ENCODE measurements around the gene CSAD. TPM values are rescaled to one million over a fixed set of nuclear protein-coding genes. Genes with fewer than 3 reads are reported as not detected.
"Not testable (repeated sequence)": the region's sequence is repeated elsewhere in the genome, so short reads cannot be mapped to it uniquely, and the experiment has no call there.

The CSAD gene
- total RNA-seq, 1 experiment from 2014 or later, result 32.3 TPM

DNA sequence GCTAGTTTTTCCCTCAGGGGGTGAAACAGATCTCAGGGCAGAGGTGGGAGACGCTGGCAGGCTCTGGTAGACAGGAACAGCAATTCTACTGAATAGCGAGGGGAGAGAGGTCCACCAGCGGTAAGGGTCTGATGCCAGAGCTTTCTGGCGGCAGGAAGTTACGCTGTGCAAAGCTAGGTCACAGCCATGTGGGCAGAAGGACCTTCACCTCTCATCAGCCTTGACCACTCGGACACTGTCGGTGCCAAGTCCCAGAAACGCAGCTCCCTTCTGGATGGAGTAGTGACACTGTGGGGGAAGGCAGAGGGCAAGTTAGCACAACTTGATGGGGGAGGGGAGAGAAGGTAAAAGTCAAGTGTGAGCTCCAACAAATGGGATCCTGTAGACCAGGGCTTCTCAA lies 10.5 kb downstream of the CSAD start:
- ChIA-PET POLR2A (ENCODE audit: low non-redundant PET) (no interaction called here), CTCF (no interaction called here)
- Histone ChIP-seq H3K4me1 (ENCODE audit: insufficient read depth, low read length, poor library complexity, severe bottlenecking) (peaks cover 5% of the 10 kb centered on the region), H3K4me3 (ENCODE audit: low read depth, low read length, poor library complexity, severe bottlenecking) (no peak overlapping the region), H3K36me3 (ENCODE audit: insufficient read depth, low read length, poor library complexity, severe bottlenecking) (no peaks in the 10 kb centered on the region), H3K27me3 (replicated peaks; ENCODE audit: insufficient read depth, low read depth, low read length, poor library complexity) (no peaks in the 10 kb centered on the region), H3K9me3 (ENCODE audit: low read depth, low read length, poor library complexity, severe bottlenecking) (no peaks in the 10 kb centered on the region), H3K27ac (ENCODE audit: low read depth, low read length, poor library complexity, severe bottlenecking) (no peak overlapping the region)
- no peak for DNase-seq (ENCODE audit: low spot score)
- TF ChIP-seq, protein P1, sequence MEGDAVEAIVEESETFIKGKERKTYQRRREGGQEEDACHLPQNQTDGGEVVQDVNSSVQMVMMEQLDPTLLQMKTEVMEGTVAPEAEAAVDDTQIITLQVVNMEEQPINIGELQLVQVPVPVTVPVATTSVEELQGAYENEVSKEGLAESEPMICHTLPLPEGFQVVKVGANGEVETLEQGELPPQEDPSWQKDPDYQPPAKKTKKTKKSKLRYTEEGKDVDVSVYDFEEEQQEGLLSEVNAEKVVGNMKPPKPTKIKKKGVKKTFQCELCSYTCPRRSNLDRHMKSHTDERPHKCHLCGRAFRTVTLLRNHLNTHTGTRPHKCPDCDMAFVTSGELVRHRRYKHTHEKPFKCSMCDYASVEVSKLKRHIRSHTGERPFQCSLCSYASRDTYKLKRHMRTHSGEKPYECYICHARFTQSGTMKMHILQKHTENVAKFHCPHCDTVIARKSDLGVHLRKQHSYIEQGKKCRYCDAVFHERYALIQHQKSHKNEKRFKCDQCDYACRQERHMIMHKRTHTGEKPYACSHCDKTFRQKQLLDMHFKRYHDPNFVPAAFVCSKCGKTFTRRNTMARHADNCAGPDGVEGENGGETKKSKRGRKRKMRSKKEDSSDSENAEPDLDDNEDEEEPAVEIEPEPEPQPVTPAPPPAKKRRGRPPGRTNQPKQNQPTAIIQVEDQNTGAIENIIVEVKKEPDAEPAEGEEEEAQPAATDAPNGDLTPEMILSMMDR (conservative IDR thresholded peaks at IDR 0.05; ENCODE audit: low read depth, low read length), result no peak
- no peak for TF ChIP-seq EZH2 (IDR thresholded peaks at IDR 0.05; ENCODE audit: borderline replicate concordance, low read depth, low read length, poor library complexity, severe bottlenecking)
- no TSS peak for BruUV-seq (replicated peaks)
- intact Hi-C loops (cut with micrococcal nuclease; ENCODE audit: unreplicated experiment), result no loop called here

DNA sequence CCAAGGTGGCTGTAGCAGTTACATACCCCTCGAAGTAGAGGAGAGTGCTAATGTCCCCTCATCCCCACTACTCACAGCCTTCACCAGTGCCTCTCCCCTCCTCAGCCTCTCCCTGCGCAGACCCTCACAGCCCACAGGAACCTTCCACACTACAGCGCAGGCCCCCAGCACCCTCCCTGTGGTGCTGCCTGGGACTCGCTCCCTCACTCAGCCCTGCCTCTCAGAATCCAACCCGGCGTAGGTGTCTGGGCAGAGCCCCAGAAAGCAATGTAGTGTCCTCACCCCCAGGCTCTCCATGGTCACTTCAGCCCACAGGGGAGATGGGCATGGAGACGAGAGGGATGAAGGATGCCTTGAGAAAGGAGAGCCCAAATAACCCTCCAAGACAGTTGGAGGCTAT lies 11.1 kb downstream of the CSAD start:
- TF ChIP-seq EZH2 (IDR thresholded peaks at IDR 0.05; ENCODE audit: borderline replicate concordance, low read depth, low read length, poor library complexity, severe bottlenecking), result no peak
- TF ChIP-seq, protein P1 (conservative IDR thresholded peaks at IDR 0.05; ENCODE audit: low read depth, low read length), result no peak
- Histone ChIP-seq H3K27me3 (replicated peaks; ENCODE audit: insufficient read depth, low read depth, low read length, poor library complexity) (no peaks in the 10 kb centered on the region), H3K36me3 (ENCODE audit: insufficient read depth, low read length, poor library complexity, severe bottlenecking) (no peaks in the 10 kb centered on the region), H3K4me3 (ENCODE audit: low read depth, low read length, poor library complexity, severe bottlenecking) (no peak overlapping the region), H3K9me3 (ENCODE audit: low read depth, low read length, poor library complexity, severe bottlenecking) (no peaks in the 10 kb centered on the region), H3K4me1 (ENCODE audit: insufficient read depth, low read length, poor library complexity, severe bottlenecking) (no peaks in the 10 kb centered on the region), H3K27ac (ENCODE audit: low read depth, low read length, poor library complexity, severe bottlenecking) (no peak overlapping the region)
- BruUV-seq (replicated peaks), result no TSS peak
- CTCF ChIA-PET, result no interaction called here
- POLR2A ChIA-PET (ENCODE audit: low non-redundant PET), result no interaction called here
- intact Hi-C loops (cut with micrococcal nuclease; ENCODE audit: unreplicated experiment), result no loop called here
- no peak for DNase-seq (ENCODE audit: low spot score)

DNA sequence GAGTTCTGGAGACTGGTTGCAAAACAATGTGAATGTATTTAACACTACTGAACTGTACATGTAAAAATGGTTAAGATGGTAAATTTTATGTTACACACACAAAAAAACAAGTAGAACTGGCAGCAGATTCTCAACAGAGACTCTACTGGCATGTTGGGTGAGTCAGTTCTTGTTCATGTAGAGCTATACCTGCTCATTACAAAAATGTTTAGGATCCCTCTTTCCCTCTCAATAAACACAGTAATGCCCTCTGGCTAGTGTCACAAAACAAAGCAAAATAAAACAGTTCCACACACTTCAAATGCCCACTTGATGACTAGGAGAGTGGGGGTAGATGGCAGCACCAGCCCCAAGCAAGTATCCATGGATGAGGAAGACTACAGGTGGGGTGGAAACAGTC lies 13.9 kb downstream of the CSAD start:
- Histone ChIP-seq H3K4me1 (ENCODE audit: insufficient read depth, low read length, poor library complexity, severe bottlenecking) (no peaks in the 10 kb centered on the region), H3K36me3 (ENCODE audit: insufficient read depth, low read length, poor library complexity, severe bottlenecking) (no peaks in the 10 kb centered on the region), H3K9me3 (ENCODE audit: low read depth, low read length, poor library complexity, severe bottlenecking) (no peaks in the 10 kb centered on the region), H3K27ac (ENCODE audit: low read depth, low read length, poor library complexity, severe bottlenecking) (no peak overlapping the region), H3K4me3 (ENCODE audit: low read depth, low read length, poor library complexity, severe bottlenecking) (no peak overlapping the region), H3K27me3 (replicated peaks; ENCODE audit: insufficient read depth, low read depth, low read length, poor library complexity) (no peaks in the 10 kb centered on the region)
- no TSS peak for BruUV-seq (replicated peaks)
- intact Hi-C loops (cut with micrococcal nuclease; ENCODE audit: unreplicated experiment), result no loop called here
- ChIA-PET CTCF (no interaction called here), POLR2A (ENCODE audit: low non-redundant PET) (no interaction called here)
- TF ChIP-seq EZH2 (IDR thresholded peaks at IDR 0.05; ENCODE audit: borderline replicate concordance, low read depth, low read length, poor library complexity, severe bottlenecking), result no peak
- TF ChIP-seq, protein P1 (conservative IDR thresholded peaks at IDR 0.05; ENCODE audit: low read depth, low read length), result no peak
- DNase-seq (ENCODE audit: low spot score), result no peak

DNA sequence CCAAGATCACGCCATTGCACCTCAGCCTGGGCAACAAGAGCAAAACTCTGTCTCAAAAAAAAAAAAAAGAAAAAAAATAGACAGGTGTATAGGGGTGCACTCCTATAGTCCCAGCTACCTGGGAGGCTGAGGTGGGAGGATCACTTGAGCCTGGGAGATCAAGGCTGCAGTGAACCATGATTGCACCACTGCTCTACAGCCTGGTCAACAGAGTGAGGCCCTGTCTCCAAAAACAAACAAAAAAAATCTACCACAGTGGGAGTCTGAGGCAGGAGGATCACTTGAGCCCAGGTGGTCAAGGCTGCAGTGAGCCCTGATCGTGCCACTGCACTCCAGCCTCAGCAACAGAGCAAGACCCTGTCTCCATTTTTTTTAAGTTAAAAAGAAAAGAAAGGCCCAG lies 17.7 kb downstream of the CSAD start:
- H3K4me1 ChIP-seq (ENCODE audit: insufficient read depth, low read length, poor library complexity, severe bottlenecking); H3K4me3 ChIP-seq (ENCODE audit: low read depth, low read length, poor library complexity, severe bottlenecking); H3K27me3 ChIP-seq (replicated peaks; ENCODE audit: insufficient read depth, low read depth, low read length, poor library complexity); CTCF ChIA-PET; intact Hi-C loops (cut with micrococcal nuclease; ENCODE audit: unreplicated experiment); POLR2A ChIA-PET (ENCODE audit: low non-redundant PET); DNase-seq (ENCODE audit: low spot score); H3K9me3 ChIP-seq (ENCODE audit: low read depth, low read length, poor library complexity, severe bottlenecking); H3K36me3 ChIP-seq (ENCODE audit: insufficient read depth, low read length, poor library complexity, severe bottlenecking); H3K27ac ChIP-seq (ENCODE audit: low read depth, low read length, poor library complexity, severe bottlenecking); BruUV-seq (replicated peaks): not testable (repeated sequence)
